Nephron progenitor cell (in vitro differentiated cells): ENCODE data around the gene MED8.
A peak's percentile ranks its signal among the peaks of the same experiment; 100 is the strongest.

Experiments
- DNase-seq: peaks from one replicate; pipeline ENCODE4 v3.0.0; 2021
- H3K27ac Mint-ChIP-seq: 2 replicates; pipeline ENCODE4 v1.8.0; 2021; ENCODE audit warnings: mild to moderate bottlenecking, moderate library complexity, mixed read lengths
- H3K27me3 Mint-ChIP-seq: 2 replicates; pipeline ENCODE4 v1.8.0; 2021; ENCODE audit warnings: mild to moderate bottlenecking, low read depth, mixed read lengths; ENCODE audit not compliant: poor library complexity
- H3K36me3 Mint-ChIP-seq: 2 replicates; pipeline ENCODE4 v1.8.0; 2021; ENCODE audit warnings: low read depth, mixed read lengths
- H3K4me1 Mint-ChIP-seq: 2 replicates; pipeline ENCODE4 v1.8.0; 2021; ENCODE audit warnings: mixed read lengths
- H3K4me3 Mint-ChIP-seq: 2 replicates; pipeline ENCODE4 v1.8.0; 2021; ENCODE audit warnings: mild to moderate bottlenecking, moderate library complexity, mixed read lengths
- H3K9me3 Mint-ChIP-seq: 2 replicates; pipeline ENCODE4 v1.8.0; 2021; ENCODE audit warnings: mild to moderate bottlenecking, moderate library complexity, mixed read lengths
- TF ChIP-seq, protein P1 (sequence below): fragments of 200-600 bp; sonication (generic); IDR thresholded peaks from 2 replicates; pipeline ENCODE4 v1.5.0; 2021; ENCODE audit warnings: antibody characterized with exemption

Gene MED8

DNA sequence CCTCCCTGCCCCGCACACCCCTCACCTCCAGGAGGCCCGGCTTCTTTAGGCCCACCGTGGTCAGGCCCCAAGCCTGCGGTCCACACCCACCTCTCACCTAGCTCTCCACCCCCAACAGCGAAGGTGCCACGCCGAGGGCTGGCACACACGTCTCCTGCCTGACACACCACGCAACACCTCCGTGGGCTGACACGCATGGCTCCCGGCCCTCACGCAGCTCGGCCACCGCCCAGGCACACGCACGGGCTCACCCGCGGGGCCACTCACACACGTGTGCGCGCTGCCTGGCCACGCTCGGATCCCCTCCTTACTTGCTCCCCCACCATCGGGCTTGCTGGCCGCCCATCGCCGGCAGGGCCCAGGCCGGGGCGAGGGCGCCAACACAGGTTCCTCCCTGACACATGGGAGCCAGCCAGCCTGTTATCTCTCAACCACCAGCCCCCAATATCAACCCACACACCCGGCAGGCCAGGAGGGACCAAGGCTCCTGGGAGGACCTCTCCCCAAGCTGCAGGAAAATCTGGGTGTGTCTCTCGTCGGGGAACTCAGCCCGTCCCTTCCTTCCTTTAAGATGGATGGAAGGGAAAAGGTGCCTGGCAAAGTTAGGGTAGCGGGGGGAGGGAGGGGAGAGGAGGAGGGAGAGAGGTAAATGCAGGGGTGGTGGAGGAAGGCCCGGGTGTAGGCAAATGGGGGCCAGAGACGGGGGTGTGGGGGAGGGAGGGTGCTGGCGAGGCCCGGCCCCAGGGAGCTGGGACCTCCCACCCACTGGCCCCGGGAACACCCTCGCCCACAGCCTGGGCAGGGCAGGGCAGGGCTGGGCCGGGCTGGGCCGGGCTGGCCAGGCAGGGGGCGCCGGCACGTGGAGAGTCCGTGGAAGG is 22.3 kb downstream of the MED8 start:
- Mint-ChIP-seq H3K27ac (no peak overlapping the region), H3K9me3 (no peaks in the 10 kb centered on the region), H3K36me3 (peaks cover 27% of the 10 kb centered on the region), H3K4me1 (peaks cover 44% of the 10 kb centered on the region), H3K27me3 (peaks cover 8% of the 10 kb centered on the region), H3K4me3 (peak overlapping the region; percentile 82)
- TF ChIP-seq, protein P1, sequence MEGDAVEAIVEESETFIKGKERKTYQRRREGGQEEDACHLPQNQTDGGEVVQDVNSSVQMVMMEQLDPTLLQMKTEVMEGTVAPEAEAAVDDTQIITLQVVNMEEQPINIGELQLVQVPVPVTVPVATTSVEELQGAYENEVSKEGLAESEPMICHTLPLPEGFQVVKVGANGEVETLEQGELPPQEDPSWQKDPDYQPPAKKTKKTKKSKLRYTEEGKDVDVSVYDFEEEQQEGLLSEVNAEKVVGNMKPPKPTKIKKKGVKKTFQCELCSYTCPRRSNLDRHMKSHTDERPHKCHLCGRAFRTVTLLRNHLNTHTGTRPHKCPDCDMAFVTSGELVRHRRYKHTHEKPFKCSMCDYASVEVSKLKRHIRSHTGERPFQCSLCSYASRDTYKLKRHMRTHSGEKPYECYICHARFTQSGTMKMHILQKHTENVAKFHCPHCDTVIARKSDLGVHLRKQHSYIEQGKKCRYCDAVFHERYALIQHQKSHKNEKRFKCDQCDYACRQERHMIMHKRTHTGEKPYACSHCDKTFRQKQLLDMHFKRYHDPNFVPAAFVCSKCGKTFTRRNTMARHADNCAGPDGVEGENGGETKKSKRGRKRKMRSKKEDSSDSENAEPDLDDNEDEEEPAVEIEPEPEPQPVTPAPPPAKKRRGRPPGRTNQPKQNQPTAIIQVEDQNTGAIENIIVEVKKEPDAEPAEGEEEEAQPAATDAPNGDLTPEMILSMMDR: no peak
- DNase-seq: peak; percentile 31

DNA sequence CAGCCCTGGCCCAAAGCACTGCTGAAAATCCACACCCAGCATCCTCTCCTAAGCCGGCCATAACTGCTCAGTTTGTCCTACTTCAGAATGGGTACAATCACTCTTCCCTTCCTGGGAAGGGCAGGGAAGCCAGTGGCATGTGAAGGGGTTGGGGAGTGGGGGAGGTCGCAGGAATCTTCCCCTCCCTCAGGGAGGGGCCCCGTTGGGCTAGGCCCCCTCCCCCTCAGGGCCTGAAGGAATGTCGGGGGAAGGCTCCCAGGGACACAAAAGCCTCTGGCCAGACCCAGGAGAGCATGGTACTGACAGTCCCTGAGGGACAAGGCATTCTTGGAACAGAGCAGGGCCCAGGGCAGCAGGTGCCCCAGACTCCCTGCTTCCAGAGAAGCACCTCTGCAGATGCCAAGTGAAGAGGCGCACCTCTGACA is 23.0 kb downstream of the MED8 start:
- TF ChIP-seq, protein P1: no peak
- Mint-ChIP-seq H3K9me3 (no peaks in the 10 kb centered on the region), H3K36me3 (peaks cover 33% of the 10 kb centered on the region), H3K27me3 (peaks cover 8% of the 10 kb centered on the region), H3K27ac (no peak overlapping the region), H3K4me1 (peaks cover 50% of the 10 kb centered on the region), H3K4me3 (peak overlapping the region; percentile 82)
- no peak for DNase-seq

DNA sequence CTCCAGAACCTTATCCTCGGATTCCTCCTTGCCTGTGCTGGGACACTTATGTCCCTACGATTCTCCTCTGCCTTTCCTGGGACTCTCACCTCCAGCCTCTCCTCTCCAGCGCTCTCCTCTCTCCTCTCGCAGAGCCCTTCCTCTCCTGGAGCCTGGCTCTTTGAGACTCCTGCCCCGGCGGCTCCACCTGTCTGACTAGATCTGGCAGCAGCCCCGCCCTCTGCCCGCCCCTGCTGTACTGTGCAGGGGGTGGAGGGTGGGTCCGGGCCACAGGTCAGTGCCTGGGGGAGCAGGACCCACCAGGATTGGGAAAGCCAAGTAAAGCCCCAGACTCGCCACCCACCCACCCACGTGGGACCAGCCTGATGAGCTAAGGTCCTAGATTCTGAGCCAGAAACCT is 23.4 kb downstream of the MED8 start:
- Mint-ChIP-seq H3K36me3 (peaks cover 38% of the 10 kb centered on the region), H3K4me3 (peak overlapping the region; percentile 82), H3K4me1 (peaks cover 55% of the 10 kb centered on the region), H3K27me3 (peaks cover 8% of the 10 kb centered on the region), H3K27ac (no peak overlapping the region), H3K9me3 (no peaks in the 10 kb centered on the region)
- DNase-seq: no peak
- TF ChIP-seq, protein P1: no peak

DNA sequence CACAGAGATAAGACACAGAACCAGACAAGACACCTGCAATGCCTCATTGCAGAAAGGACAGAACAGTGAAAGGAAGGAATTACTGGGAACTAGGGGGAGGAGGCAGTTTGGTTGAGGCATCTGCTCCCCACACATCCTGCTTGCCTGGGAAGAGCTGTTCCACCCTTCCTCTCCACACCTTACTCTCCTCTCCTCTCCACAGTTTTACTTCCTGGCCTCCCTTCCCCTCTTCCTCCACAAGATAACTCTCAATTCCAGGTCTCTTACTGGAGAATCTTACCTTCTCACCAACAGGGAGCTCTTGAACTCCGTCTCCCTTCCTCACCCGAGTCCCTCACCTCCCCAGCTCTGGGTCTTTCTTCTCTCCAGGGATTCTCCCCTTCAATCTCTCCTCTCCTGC is 23.9 kb downstream of the MED8 start:
- TF ChIP-seq, protein P1: no peak
- H3K36me3 Mint-ChIP-seq: peaks cover 43% of the 10 kb centered on the region
- no peaks in the 10 kb centered on the region for H3K9me3 Mint-ChIP-seq
- H3K27ac Mint-ChIP-seq: peak overlapping the region; percentile 63
- peaks cover 7% of the 10 kb centered on the region for H3K27me3 Mint-ChIP-seq
- H3K4me3 Mint-ChIP-seq: peak overlapping the region; percentile 64
- DNase-seq: no peak
- peaks cover 58% of the 10 kb centered on the region for H3K4me1 Mint-ChIP-seq

DNA sequence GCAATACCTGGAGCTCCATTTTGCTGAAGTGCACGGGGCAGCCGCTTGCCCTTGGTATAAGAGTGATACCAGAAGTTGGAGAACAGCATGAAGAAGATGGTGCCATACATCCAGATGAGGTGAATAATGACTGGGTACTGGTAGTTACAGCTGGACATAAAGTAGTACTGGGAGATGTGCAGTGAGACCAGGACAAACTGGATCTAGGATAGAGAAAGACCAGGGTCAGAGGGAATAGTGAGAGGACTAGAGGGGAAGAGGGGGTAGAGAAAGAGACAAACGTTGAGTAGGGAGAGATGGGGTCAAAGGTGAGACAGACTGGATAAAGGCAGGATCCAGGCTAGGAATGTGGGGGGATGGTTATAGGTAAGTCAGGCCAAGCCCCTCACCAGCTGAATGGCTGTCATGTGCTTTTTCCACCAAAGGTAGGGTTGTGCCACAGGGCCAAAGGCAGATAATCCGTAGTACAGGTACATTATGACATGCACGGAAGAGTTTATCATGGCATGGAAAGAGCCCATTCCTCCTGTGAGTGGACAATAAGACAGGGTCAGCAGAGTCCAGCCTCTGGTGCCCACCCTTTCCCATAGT is 25.6 kb downstream of the MED8 start:
- Mint-ChIP-seq H3K9me3 (no peaks in the 10 kb centered on the region), H3K36me3 (peaks cover 53% of the 10 kb centered on the region), H3K4me1 (peaks cover 67% of the 10 kb centered on the region), H3K27ac (no peak overlapping the region), H3K27me3 (peaks cover 3% of the 10 kb centered on the region), H3K4me3 (no peak overlapping the region)
- TF ChIP-seq, protein P1: no peak
- DNase-seq: no peak
